Activated CD4-positive, alpha-beta memory T cell treated with anti-CD3 and anti-CD28 coated beads, Interleukin-2, amount 10 ng/mL, durations not matched to agents 7 days and 5 days (primary cell): ENCODE results near the gene TGM1. TPM values are rescaled to one million over a fixed set of nuclear protein-coding genes. Genes with fewer than 3 reads are reported as not detected.

Experiments
- CTCF ChIA-PET: fragments of 350-600 bp; sonication (Branson Sonifier 250); formaldehyde crosslinking; loops from one replicate; lab custom pipeline; 2021; ENCODE audit warnings: antibody characterized with exemption, inconsistent platforms; lab: Charles Lee
- POLR2A ChIA-PET: fragments of 350-600 bp; sonication (Branson Sonifier 250); formaldehyde crosslinking; loops from one replicate; lab custom pipeline; 2021; ENCODE audit warnings: antibody characterized with exemption; lab: Charles Lee
- DNase-seq: peaks from one replicate; pipeline ENCODE4 v3.0.0-alpha.2; 2020
- H3K27ac Mint-ChIP-seq: one replicate; pipeline ENCODE4 v1.8.0; 2021; ENCODE audit warnings: mild to moderate bottlenecking, mixed read lengths
- H3K27me3 Mint-ChIP-seq: one replicate; pipeline ENCODE4 v1.8.0; 2021; ENCODE audit warnings: mixed read lengths
- H3K36me3 Mint-ChIP-seq: one replicate; pipeline ENCODE4 v1.8.0; 2021; ENCODE audit warnings: low read depth, mixed read lengths
- H3K4me1 Mint-ChIP-seq: one replicate; pipeline ENCODE4 v1.8.0; 2021; ENCODE audit warnings: mixed read lengths
- H3K4me3 Mint-ChIP-seq: one replicate; pipeline ENCODE4 v1.8.0; 2021; ENCODE audit warnings: mild to moderate bottlenecking, mixed read lengths
- H3K9me3 Mint-ChIP-seq: one replicate; pipeline ENCODE4 v1.8.0; 2021; ENCODE audit warnings: mixed read lengths
- total RNA-seq, 2 experiments: library from RNA; stranded (reverse); gene quantifications; one replicate each; pipeline ENCODE4 v1.2.3, GENCODE V29; 2021

The TGM1 gene
- total RNA-seq, 2 experiments from 2014 or later: 4.0 to 4.4 TPM

DNA sequence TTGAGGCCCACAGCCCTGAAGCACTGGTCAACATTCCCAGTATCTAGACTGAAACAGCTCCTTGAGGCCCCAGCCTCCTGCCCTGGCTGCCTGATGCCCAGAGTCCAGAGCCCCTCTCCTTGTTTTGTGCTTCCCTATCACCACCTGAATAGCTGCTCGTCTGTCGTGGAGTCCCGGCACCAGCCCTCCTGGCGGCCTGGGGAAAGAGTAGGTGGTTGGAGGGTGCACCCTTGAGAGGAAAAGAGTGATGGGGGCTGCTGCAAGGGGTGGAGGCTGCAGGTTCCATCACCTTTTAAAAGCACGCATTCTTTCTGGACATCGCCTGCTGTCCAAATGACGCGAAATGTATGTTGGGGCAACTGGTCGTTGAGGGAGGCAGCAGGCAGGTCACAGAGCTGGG is 5.2 kb upstream of the TGM1 start:
- Mint-ChIP-seq H3K36me3 (peaks cover 18% of the 10 kb centered on the region), H3K9me3 (no peaks in the 10 kb centered on the region), H3K27ac (no peak overlapping the region), H3K27me3 (no peaks in the 10 kb centered on the region), H3K4me3 (no peak overlapping the region), H3K4me1 (peaks cover 28% of the 10 kb centered on the region)
- ChIA-PET POLR2A (interaction anchor here (4.8 kb wide), 1 partner anchor 21 kb away, joined by 48 read pairs; no protein-coding TSS in a partner anchor), CTCF (interaction anchor here (6.1 kb wide), 1 partner anchor 20 kb away, joined by 90 read pairs; no protein-coding TSS in a partner anchor)
- DNase-seq: no peak

DNA sequence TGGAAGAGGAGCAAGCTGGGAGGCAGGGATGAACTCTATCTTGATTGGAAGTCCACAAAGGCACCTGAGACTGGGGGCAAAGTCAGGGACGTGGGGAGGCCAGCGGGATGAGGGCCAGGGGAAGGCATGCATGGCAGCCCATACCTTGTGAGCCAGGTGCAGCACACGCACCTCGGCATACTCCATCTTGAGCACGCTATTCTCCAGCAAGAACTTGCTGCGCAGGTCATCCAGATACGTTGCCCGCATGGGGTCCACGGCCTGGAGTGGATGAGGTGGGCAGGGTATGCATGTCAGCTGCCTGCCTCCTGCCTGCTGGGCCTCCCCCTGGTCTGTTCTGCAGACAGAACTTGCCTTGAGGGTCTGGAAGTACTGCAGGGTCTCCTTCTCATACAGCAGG is 4.5 kb upstream of the TGM1 start:
- Mint-ChIP-seq H3K4me1 (peaks cover 23% of the 10 kb centered on the region), H3K9me3 (no peaks in the 10 kb centered on the region), H3K27me3 (no peaks in the 10 kb centered on the region), H3K27ac (no peak overlapping the region), H3K4me3 (no peak overlapping the region), H3K36me3 (peaks cover 18% of the 10 kb centered on the region)
- no peak for DNase-seq
- CTCF ChIA-PET: no interaction called here
- POLR2A ChIA-PET: interaction anchor here (1.1 to 4.8 kb wide), 2 partner anchors 20 to 153 kb away, joined by 3 to 48 read pairs; partner anchors contain the start of genes DCAF11 and NRL

DNA sequence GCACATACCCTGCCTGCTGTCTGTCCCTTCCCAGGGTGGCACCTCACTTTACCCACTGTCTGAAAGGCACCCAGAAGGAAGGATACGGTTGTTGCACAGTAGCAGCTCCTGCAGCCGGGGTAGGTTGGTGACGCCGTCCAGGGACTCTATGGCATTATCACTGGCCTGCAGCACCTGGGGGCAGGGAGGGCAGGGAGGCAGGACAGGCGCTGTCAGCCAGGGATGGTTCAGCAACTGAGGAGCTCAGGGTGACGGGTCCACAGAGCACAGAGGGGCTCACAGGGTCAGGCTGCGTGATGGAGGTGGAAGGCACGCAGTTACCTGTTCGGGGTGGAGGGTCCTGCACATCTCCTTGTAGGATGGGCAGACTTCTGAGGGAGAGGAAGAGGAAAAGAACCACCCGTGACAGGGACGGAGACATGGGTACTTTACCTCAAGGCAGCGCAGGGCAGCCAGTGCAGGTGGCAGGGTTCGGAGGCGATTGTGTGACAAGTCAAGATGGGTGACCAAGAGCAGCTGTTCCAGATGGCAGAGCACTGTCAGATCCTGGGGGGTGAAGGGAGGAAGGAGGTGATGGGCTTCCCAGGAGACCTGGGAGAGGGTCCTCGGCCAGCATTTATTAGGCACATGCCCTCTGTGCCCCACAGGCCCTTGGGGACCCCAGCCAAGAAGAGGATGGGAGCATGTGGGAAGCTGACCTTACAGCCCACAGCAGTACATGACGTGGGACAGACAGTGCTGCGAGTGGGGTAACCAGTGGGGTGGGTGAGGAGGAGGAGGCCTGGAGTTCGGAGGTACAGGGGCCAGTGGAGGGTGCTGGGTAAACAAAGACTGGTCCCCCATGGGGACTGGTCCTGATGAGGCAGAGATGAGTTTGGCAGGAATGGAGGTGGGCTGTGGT is 3.6 kb upstream of the TGM1 start:
- H3K36me3 Mint-ChIP-seq: peaks cover 18% of the 10 kb centered on the region
- H3K9me3 Mint-ChIP-seq: no peaks in the 10 kb centered on the region
- H3K4me3 Mint-ChIP-seq: no peak overlapping the region
- H3K27ac Mint-ChIP-seq: no peak overlapping the region
- ChIA-PET CTCF (no interaction called here), POLR2A (interaction anchor here (1.1 to 1.7 kb wide), 2 partner anchors 20 to 152 kb away, joined by 3 to 4 read pairs; partner anchors contain the start of genes DCAF11 and NRL)
- no peaks in the 10 kb centered on the region for H3K27me3 Mint-ChIP-seq
- no peak for DNase-seq
- H3K4me1 Mint-ChIP-seq: peaks cover 14% of the 10 kb centered on the region

DNA sequence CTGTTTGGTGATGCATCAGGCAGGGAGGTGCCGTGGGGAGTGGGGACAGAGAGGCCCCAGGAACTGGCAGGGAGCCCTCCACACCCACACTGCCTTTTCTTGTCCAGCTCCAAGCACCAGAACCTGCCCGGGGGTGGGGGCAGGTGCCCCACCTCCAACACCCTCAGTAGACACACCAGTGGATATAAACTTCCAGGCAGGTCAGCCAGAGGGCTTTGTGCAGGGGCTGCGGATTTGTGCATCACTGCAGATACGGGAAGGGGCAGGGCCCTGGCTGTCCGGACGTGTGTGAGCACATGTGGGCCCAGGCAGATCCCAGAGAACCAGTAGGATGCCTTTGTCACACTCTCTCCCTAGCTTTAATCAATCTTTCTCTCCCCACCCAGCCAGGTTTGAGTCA is 1.3 kb upstream of the TGM1 start:
- H3K36me3 Mint-ChIP-seq: peaks cover 16% of the 10 kb centered on the region
- no peak overlapping the region for H3K4me3 Mint-ChIP-seq
- DNase-seq: no peak
- POLR2A ChIA-PET: interaction anchor here (0.6 to 1.5 kb wide), 3 partner anchors 16 to 166 kb away, joined by 3 to 5 read pairs (median 3); partner anchors contain the start of genes CBLN3 and KHNYN
- no peaks in the 10 kb centered on the region for H3K4me1 Mint-ChIP-seq
- CTCF ChIA-PET: no interaction called here
- H3K9me3 Mint-ChIP-seq: no peaks in the 10 kb centered on the region
- no peaks in the 10 kb centered on the region for H3K27me3 Mint-ChIP-seq
- peak overlapping the region; percentile 31 for H3K27ac Mint-ChIP-seq

DNA sequence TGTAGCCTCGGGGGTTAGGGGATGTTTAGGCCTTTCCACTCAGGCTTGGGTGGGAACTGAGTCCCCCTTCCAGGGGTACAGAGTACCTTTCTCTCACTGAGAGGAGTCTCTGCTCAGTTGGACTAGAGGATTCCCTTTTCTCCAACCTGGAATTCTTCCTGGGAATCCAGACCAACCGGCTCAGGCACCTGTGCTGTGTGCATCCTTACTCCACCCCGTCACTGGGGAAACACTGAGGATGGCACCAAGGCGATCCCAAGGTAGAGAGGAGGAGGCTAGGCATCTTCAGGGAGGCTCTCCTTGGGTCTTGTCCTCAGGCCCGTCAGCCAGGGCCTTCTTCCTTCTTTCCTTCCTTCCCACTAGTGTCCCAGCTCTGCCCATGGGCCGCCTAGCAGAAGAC is 871 bp upstream of the TGM1 start:
- peaks cover 14% of the 10 kb centered on the region for H3K36me3 Mint-ChIP-seq
- CTCF ChIA-PET: no interaction called here
- POLR2A ChIA-PET: interaction anchor here (0.6 kb wide), 1 partner anchor 102 kb away, joined by 3 read pairs; no protein-coding TSS in a partner anchor
- no peak for DNase-seq
- no peaks in the 10 kb centered on the region for H3K9me3 Mint-ChIP-seq
- no peaks in the 10 kb centered on the region for H3K4me1 Mint-ChIP-seq
- H3K4me3 Mint-ChIP-seq: no peak overlapping the region
- H3K27me3 Mint-ChIP-seq: no peaks in the 10 kb centered on the region
- no peak overlapping the region for H3K27ac Mint-ChIP-seq

DNA sequence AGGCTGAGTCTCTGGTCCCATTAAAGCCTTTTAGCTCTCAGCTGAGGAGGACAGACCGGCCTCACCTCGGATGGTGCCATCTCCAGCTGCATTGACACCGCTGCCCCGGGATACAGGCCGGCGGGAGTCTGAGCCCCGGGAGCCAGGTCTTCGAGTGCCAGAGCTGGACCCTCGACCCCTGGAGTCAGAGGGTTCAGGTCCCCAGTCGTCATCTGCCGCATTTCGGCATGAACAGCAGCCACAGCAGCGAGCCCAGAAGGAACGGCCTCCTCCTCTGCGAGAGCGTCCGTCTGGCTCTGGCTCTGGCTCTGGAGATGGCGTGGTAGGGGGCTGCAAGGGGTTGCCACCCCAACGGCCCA is 1.0 kb downstream of the TGM1 start:
- Mint-ChIP-seq H3K4me3 (no peak overlapping the region), H3K27me3 (no peaks in the 10 kb centered on the region), H3K36me3 (peaks cover 11% of the 10 kb centered on the region), H3K27ac (no peak overlapping the region), H3K4me1 (no peaks in the 10 kb centered on the region), H3K9me3 (no peaks in the 10 kb centered on the region)
- no peak for DNase-seq
- ChIA-PET CTCF (interaction anchor here (0.7 to 1.9 kb wide), 2 partner anchors 9 to 779 kb away, joined by 3 to 6 read pairs; partner anchors contain the start of gene RABGGTA), POLR2A (interaction anchor here (1.1 to 2.1 kb wide), 3 partner anchors 10 to 20 kb away, joined by 3 to 6 read pairs (median 6); partner anchors contain the start of gene TINF2)

DNA sequence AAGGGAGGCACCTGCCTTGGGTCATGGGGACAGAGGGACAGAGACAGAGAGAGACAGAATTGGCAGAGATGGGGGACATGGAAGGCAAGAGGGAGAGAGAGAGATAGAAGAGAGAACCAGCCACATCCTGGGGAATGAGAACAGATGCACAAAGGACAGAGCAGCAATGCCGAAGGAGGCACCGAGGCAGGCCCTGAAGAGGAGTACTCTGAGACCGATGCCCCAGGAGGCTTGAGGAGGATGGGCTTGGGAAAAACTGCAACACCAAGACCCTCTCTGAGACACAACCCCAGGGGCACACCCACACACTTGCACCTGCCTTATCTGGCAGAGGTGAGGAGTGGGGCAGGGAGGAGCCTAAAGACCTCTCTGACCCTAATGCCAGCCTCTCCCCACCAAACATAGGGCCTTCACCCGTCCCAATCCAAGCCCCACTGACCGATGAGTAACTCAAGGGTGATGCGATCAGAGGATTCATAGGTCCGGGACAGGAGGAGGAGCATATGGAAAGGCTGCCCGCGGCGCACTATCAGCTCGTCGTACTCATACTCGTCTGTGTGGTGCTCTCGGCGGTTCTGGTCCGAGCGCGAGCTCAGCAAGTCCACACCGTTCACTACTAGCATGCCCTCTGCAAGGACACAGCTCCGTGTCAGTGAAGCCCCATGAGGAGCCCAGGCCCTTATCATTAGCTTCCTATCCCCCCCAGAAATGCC is 1.6 kb downstream of the TGM1 start:
- Mint-ChIP-seq H3K4me1 (no peaks in the 10 kb centered on the region), H3K4me3 (no peak overlapping the region), H3K36me3 (peaks cover 8% of the 10 kb centered on the region), H3K27me3 (no peaks in the 10 kb centered on the region), H3K27ac (no peak overlapping the region), H3K9me3 (no peaks in the 10 kb centered on the region)
- DNase-seq: no peak
- POLR2A ChIA-PET: interaction anchor here (0.7 to 2.1 kb wide), 4 partner anchors 9 to 19 kb away, joined by 3 to 6 read pairs (median 4); partner anchors contain the start of gene TINF2
- CTCF ChIA-PET: interaction anchor here (0.7 to 1.9 kb wide), 2 partner anchors 10 to 778 kb away, joined by 3 to 6 read pairs; partner anchors contain the start of gene RABGGTA

DNA sequence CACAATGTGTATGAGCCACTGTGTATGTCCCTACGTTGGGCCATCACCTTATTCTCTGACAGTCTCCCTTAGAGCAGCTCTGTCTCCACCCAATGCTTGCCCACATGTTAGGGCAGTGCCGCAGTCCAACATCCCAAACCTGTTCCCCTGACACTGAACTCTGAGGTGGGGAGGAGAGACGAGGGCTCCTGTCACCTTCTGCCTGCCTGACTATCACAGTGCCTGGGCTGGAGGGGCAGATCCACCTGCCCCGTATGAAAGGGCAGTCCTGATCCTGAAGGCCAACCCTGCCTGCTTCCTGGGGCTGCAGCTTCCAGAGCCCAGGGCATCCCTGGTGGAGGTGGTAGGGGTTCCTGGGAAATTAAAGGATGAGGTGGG is 2.2 kb downstream of the TGM1 start:
- Mint-ChIP-seq H3K36me3 (peaks cover 5% of the 10 kb centered on the region), H3K9me3 (no peaks in the 10 kb centered on the region), H3K4me1 (no peaks in the 10 kb centered on the region), H3K27me3 (no peaks in the 10 kb centered on the region), H3K4me3 (no peak overlapping the region), H3K27ac (no peak overlapping the region)
- no peak for DNase-seq
- ChIA-PET POLR2A (interaction anchor here (0.7 kb wide), 1 partner anchor 13 kb away, joined by 3 read pairs; no protein-coding TSS in a partner anchor), CTCF (no interaction called here)

DNA sequence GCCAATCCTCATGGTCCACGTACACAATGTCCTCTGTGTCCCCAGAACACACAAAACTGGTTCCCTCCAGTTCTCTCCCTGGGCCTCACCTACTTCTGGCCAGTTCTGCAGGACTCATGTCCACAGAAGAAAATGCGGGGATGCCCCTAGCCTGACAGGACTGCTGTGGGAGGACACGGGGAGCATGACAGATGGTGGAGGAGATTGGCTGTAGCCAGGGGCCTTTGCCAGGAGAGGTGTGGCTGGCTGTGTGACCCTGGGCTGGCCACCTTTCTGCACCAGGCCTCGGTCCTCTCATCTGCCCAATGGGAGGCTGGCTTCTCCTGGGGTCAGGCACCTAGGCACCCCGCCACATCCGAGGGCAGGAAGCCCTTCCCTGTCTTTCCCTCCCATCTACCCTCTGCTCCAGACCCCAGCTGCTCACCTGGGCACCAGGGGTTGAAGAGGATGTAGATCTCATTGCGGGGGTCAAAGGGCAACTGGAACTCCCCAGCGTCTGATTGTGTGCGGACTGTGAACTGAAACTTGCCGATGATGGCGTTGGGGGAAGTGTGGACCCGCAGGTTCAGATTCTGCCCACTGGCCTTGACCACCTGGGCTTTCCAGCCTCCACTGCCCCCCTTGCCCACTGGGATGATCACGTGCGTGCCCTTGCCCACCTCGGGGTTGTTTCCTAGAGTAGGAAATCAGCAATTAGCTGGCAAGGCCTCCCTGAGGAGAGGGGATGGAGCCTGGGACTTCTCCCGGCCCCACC is 2.8 kb downstream of the TGM1 start:
- Mint-ChIP-seq H3K27ac (no peak overlapping the region), H3K4me1 (no peaks in the 10 kb centered on the region), H3K36me3 (peaks cover 8% of the 10 kb centered on the region), H3K4me3 (no peak overlapping the region), H3K27me3 (no peaks in the 10 kb centered on the region), H3K9me3 (no peaks in the 10 kb centered on the region)
- POLR2A ChIA-PET: interaction anchor here (0.7 kb wide), 1 partner anchor 13 kb away, joined by 3 read pairs; no protein-coding TSS in a partner anchor
- no peak for DNase-seq
- CTCF ChIA-PET: no interaction called here

DNA sequence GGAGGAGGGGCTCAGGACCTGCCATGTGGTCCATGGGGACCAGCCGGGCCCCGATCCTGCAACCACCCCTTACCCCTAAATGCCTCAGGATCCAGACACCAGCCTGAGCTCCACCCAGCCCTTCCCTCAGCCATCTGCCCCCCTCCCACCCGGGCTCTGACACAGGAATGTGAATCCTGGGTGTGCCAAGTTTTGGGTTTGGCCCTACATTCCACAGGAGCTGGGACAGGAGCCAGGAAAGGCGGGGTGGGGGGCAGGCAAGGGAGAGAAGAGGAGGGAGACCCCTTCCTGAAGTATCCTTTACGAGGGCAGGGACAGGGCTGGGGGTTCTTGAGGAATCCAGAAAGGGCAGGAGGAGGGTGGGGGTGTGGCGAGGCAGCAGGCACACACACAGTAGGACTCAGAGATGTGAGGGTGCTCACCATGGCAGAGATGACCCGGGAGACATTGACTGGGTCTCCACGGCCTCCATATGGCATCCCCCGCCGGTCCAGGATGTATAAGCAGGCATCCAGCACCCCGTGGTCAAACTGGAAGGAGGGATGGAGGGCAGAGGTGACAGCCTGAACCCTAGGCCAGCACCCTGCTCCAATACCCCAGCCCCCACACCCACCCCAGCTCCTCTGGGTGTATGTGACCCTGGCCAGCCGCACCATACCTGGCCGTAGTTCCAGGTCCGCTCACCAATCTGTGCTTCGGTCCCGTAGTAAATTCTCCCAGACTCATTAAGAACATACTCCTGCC is 3.5 kb downstream of the TGM1 start:
- CTCF ChIA-PET: no interaction called here
- Mint-ChIP-seq H3K4me3 (no peak overlapping the region), H3K27ac (no peak overlapping the region), H3K27me3 (no peaks in the 10 kb centered on the region), H3K36me3 (peaks cover 9% of the 10 kb centered on the region), H3K9me3 (no peaks in the 10 kb centered on the region), H3K4me1 (no peaks in the 10 kb centered on the region)
- POLR2A ChIA-PET: interaction anchor here (1.5 kb wide), 1 partner anchor 45 kb away, joined by 3 read pairs; no protein-coding TSS in a partner anchor
- DNase-seq: no peak

DNA sequence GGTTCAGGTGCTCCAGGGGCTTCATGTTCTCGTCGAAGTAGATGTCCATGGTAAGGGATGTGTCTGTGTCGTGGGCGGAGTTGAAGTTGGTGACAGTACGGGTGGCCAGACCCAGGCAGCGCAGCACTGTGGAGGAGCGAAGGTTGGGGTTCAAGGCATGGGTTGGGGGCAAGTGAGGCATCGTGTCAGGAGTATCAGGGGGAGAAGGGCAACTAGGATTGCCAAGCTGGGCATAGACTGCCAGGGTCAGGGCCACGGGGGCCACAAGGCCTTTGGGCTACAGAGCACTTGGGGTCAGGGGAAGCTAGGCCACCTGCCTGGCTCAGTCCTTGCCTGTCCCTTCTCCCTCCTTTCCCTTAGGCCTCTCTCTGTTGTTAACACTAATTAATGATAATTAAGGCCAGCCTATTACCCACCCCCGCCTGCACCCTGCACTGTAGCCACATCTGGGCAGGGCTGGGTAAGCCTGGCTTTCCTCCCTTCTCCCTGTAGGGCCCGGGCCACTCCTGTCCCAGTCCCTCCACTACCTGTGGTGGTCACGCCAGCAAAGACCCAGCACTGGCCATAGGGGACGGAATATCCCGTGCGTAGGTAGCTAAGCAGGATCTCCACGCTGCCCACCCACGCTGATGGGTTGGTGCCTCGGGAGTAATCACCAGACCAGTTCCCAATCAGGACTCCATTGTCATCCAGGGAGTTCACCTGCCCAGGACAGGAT is 4.3 kb downstream of the TGM1 start:
- ChIA-PET POLR2A (interaction anchor here (1.3 to 2.0 kb wide), 3 partner anchors 12 to 46 kb away, joined by 3 to 7 read pairs (median 3); partner anchors contain the start of gene RABGGTA), CTCF (interaction anchor here (1.2 to 2.4 kb wide), 3 partner anchors 12 to 40 kb away, joined by 3 to 8 read pairs (median 3); partner anchors contain the start of genes RABGGTA and TINF2)
- H3K27me3 Mint-ChIP-seq: no peaks in the 10 kb centered on the region
- no peaks in the 10 kb centered on the region for H3K4me1 Mint-ChIP-seq
- no peak for DNase-seq
- peaks cover 9% of the 10 kb centered on the region for H3K36me3 Mint-ChIP-seq
- H3K9me3 Mint-ChIP-seq: no peaks in the 10 kb centered on the region
- H3K4me3 Mint-ChIP-seq: no peak overlapping the region
- no peak overlapping the region for H3K27ac Mint-ChIP-seq
